ENCODE results near the gene NCKAP5L. TPM values are rescaled to one million over a fixed set of nuclear protein-coding genes. Genes with fewer than 3 reads are reported as not detected.

Gene NCKAP5L
- total and polyA plus RNA-seq, 2 experiments from 2014 or later, result 10.2 to 37.0 TPM

DNA sequence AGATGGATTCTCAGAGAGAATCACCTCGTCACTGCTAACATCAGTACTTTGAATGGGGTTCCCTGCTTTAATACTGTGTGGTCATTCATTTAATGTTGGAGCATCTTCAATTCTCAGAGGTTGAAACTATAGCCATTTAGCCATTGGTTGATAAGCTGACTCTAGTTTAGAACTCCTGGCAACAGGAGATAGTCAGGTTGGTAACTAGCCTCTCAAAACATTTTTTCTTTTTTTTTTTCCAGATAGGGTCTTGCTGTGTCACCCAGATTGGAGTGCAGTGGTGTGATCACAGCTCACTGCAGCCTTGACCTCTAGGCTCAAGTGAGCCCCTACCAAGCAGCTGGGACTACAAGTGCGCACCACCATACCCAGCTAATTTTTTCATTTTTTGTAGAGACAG is 3.5 kb upstream of the NCKAP5L start:
- H3K9me3 Mint-ChIP-seq, result no peaks in the 10 kb centered on the region
- H3K79me2 ChIP-seq (replicated peaks; ENCODE audit: insufficient read depth), result peaks cover 9% of the 10 kb centered on the region
- no peaks in the 10 kb centered on the region for H3K36me3 ChIP-seq (ENCODE audit: insufficient read depth)
- H3K27ac ChIP-seq (ENCODE audit: low read depth), result no peak overlapping the region
- H3K4me3 Mint-ChIP-seq, result no peak overlapping the region
- peaks cover 11% of the 10 kb centered on the region for H3K27me3 Mint-ChIP-seq (ENCODE audit: insufficient read depth, low read depth, poor library complexity)
- H3K27me3 ChIP-seq (ENCODE audit: insufficient read depth), result no peaks in the 10 kb centered on the region
- H3K36me3 Mint-ChIP-seq (ENCODE audit: low read depth), result no peaks in the 10 kb centered on the region; the same call in 2 of the 3 replicates
- TF ChIP-seq ZNF114 (CRISPR knock-in tag; IDR thresholded peaks at IDR 0.05) (no peak), CREB1 (CRISPR knock-in tag; IDR thresholded peaks at IDR 0.05; ENCODE audit: low read depth) (no peak), NANOG (IDR thresholded peaks at IDR 0.05; ENCODE audit: borderline replicate concordance) (no peak), EZH2phosphoT487 (IDR thresholded peaks at IDR 0.05; ENCODE audit: unreplicated experiment) (no peak), EZH2 (IDR thresholded peaks at IDR 0.05; ENCODE audit: low read depth, unreplicated experiment) (no peak), JUNB (IDR thresholded peaks at IDR 0.05; ENCODE audit: unreplicated experiment) (no peak)
- TF ChIP-seq, protein P1, sequence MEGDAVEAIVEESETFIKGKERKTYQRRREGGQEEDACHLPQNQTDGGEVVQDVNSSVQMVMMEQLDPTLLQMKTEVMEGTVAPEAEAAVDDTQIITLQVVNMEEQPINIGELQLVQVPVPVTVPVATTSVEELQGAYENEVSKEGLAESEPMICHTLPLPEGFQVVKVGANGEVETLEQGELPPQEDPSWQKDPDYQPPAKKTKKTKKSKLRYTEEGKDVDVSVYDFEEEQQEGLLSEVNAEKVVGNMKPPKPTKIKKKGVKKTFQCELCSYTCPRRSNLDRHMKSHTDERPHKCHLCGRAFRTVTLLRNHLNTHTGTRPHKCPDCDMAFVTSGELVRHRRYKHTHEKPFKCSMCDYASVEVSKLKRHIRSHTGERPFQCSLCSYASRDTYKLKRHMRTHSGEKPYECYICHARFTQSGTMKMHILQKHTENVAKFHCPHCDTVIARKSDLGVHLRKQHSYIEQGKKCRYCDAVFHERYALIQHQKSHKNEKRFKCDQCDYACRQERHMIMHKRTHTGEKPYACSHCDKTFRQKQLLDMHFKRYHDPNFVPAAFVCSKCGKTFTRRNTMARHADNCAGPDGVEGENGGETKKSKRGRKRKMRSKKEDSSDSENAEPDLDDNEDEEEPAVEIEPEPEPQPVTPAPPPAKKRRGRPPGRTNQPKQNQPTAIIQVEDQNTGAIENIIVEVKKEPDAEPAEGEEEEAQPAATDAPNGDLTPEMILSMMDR (conservative IDR thresholded peaks at IDR 0.05; ENCODE audit: low read depth in 2 of 2), result no peak
- TF ChIP-seq, protein P2, sequence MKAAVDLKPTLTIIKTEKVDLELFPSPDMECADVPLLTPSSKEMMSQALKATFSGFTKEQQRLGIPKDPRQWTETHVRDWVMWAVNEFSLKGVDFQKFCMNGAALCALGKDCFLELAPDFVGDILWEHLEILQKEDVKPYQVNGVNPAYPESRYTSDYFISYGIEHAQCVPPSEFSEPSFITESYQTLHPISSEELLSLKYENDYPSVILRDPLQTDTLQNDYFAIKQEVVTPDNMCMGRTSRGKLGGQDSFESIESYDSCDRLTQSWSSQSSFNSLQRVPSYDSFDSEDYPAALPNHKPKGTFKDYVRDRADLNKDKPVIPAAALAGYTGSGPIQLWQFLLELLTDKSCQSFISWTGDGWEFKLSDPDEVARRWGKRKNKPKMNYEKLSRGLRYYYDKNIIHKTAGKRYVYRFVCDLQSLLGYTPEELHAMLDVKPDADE (IDR thresholded peaks at IDR 0.05), result no peak
- TF ChIP-seq, protein P3, sequence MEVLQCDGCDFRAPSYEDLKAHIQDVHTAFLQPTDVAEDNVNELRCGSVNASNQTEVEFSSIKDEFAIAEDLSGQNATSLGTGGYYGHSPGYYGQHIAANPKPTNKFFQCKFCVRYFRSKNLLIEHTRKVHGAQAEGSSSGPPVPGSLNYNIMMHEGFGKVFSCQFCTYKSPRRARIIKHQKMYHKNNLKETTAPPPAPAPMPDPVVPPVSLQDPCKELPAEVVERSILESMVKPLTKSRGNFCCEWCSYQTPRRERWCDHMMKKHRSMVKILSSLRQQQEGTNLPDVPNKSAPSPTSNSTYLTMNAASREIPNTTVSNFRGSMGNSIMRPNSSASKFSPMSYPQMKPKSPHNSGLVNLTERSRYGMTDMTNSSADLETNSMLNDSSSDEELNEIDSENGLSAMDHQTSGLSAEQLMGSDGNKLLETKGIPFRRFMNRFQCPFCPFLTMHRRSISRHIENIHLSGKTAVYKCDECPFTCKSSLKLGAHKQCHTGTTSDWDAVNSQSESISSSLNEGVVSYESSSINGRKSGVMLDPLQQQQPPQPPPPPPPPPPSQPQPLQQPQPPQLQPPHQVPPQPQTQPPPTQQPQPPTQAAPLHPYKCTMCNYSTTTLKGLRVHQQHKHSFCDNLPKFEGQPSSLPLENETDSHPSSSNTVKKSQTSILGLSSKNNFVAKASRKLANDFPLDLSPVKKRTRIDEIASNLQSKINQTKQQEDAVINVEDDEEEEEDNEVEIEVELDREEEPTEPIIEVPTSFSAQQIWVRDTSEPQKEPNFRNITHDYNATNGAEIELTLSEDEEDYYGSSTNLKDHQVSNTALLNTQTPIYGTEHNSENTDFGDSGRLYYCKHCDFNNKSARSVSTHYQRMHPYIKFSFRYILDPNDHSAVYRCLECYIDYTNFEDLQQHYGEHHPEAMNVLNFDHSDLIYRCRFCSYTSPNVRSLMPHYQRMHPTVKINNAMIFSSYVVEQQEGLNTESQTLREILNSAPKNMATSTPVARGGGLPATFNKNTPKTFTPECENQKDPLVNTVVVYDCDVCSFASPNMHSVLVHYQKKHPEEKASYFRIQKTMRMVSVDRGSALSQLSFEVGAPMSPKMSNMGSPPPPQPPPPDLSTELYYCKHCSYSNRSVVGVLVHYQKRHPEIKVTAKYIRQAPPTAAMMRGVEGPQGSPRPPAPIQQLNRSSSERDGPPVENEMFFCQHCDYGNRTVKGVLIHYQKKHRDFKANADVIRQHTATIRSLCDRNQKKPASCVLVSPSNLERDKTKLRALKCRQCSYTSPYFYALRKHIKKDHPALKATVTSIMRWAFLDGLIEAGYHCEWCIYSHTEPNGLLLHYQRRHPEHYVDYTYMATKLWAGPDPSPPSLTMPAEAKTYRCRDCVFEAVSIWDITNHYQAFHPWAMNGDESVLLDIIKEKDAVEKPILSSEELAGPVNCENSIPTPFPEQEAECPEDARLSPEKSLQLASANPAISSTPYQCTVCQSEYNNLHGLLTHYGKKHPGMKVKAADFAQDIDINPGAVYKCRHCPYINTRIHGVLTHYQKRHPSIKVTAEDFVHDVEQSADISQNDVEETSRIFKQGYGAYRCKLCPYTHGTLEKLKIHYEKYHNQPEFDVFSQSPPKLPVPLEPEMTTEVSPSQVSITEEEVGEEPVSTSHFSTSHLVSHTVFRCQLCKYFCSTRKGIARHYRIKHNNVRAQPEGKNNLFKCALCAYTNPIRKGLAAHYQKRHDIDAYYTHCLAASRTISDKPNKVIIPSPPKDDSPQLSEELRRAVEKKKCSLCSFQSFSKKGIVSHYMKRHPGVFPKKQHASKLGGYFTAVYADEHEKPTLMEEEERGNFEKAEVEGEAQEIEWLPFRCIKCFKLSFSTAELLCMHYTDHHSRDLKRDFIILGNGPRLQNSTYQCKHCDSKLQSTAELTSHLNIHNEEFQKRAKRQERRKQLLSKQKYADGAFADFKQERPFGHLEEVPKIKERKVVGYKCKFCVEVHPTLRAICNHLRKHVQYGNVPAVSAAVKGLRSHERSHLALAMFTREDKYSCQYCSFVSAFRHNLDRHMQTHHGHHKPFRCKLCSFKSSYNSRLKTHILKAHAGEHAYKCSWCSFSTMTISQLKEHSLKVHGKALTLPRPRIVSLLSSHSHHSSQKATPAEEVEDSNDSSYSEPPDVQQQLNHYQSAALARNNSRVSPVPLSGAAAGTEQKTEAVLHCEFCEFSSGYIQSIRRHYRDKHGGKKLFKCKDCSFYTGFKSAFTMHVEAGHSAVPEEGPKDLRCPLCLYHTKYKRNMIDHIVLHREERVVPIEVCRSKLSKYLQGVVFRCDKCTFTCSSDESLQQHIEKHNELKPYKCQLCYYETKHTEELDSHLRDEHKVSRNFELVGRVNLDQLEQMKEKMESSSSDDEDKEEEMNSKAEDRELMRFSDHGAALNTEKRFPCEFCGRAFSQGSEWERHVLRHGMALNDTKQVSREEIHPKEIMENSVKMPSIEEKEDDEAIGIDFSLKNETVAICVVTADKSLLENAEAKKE (CRISPR knock-in tag; IDR thresholded peaks at IDR 0.05), result no peak
- no peak overlapping the region for H3K27ac Mint-ChIP-seq
- H3K9me2 ChIP-seq (ENCODE audit: insufficient read depth), result no peaks in the 10 kb centered on the region
- no peak overlapping the region for H3K4me3 ChIP-seq
- peaks cover 9% of the 10 kb centered on the region for H3K4me1 ChIP-seq (ENCODE audit: insufficient read depth)
- no peak overlapping the region for H3K4me2 ChIP-seq
- H2AFZ ChIP-seq, result no peak overlapping the region
- DNase-seq (ENCODE audit: low spot score) (no peak), ATAC-seq (no peak)
- H3K4me1 Mint-ChIP-seq, result peaks cover 15% of the 10 kb centered on the region
- H3F3A ChIP-seq (replicated peaks; ENCODE audit: low read depth), result 0 out of 2 replicates have a peak, but pooled peaks cover 6% of the 10 kb centered on the region
- H4K20me1 ChIP-seq (replicated peaks; ENCODE audit: insufficient read depth), result peaks cover 2% of the 10 kb centered on the region

All from GM23338 (cell line).